ENCODE measurements around the gene KSR1. TPM values are rescaled to one million over a fixed set of nuclear protein-coding genes. Genes with fewer than 3 reads are reported as not detected.

KSR1 gene
- total and polyA plus RNA-seq, 2 of the 4 experiments (the other 2 are of a cell fraction), result 12.5 to 21.9 TPM

DNA sequence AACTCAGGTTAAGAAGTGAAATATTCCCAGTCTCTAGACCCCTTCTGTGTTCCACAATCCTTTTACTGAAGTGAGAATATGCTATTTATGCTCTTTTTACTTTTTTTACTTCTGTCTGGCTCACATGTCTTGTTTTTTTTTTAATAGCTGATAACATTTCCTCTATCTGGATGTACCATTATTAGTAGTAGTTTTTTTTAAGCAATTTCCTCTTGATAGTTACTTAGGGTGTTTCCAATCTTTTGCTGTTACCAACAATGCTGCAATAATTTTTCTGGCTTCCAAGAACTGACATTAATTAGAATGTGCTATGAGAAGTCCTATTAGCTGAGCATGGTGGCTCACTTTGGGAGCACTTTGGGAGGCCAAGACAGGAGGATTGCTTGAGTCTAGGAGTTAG, 32.0 kb downstream of the KSR1 start:
- Histone ChIP-seq H2AK5ac (ENCODE audit: low read depth, low read length) (no peak overlapping the region), H3K23ac (ENCODE audit: low read depth, low read length) (no peak overlapping the region), H3K79me1 (ENCODE audit: low read depth in 1 of 2, low read length in 2 of 2) (peaks cover 37 to 82% of the 10 kb centered on the region in 2 experiments), H4K8ac (ENCODE audit: low read depth in 2 of 2, low read length in 2 of 2) (no peak overlapping the region), H2AFZ (replicated peaks; ENCODE audit: low read length, poor library complexity) (no peak overlapping the region), H2BK120ac (ENCODE audit: low read depth, low read length) (no peak overlapping the region), H3K4me1 (ENCODE audit: control insufficient read depth, insufficient read depth, low read length) (peaks cover 39% of the 10 kb centered on the region), H3K56ac (ENCODE audit: extremely low read depth, insufficient read depth, low read length) (no peak overlapping the region), H3K9ac (ENCODE audit: low read depth, low read length) (no peak overlapping the region), H4K91ac (ENCODE audit: insufficient read depth, low read depth, low read length) (no peak overlapping the region), H4K20me1 (ENCODE audit: insufficient read depth, low read length) (peaks cover 73% of the 10 kb centered on the region), H2AK9ac (replicated peaks; ENCODE audit: low read depth, low read length, poor library complexity) (no peak overlapping the region), H3K4ac (ENCODE audit: low read depth, low read length) (no peak overlapping the region), H2BK5ac (ENCODE audit: low read depth, low read length, poor library complexity, severe bottlenecking) (no peak overlapping the region), H3K14ac (replicated peaks; ENCODE audit: low read depth, low read length) (no peak overlapping the region), H2BK20ac (ENCODE audit: low read depth, low read length) (no peak overlapping the region), H3K18ac (ENCODE audit: low read depth, low read length) (no peak overlapping the region), H3K9me3 (ENCODE audit: control insufficient read depth, insufficient read depth, low read length) (no peaks in the 10 kb centered on the region), H2BK15ac (ENCODE audit: low read depth, low read length) (no peak overlapping the region), H3K27ac (ENCODE audit: insufficient read depth, low read length) (no peak overlapping the region), H3K36me3 (ENCODE audit: control insufficient read depth, insufficient read depth, low read length) (peaks cover 21% of the 10 kb centered on the region; the same call in 1 of the 2 replicates), H3K9me1 (ENCODE audit: insufficient read depth, low read length) (peaks cover 21% of the 10 kb centered on the region), H3K4me2 (ENCODE audit: low read depth, low read length) (no peak overlapping the region), H3K4me3 (ENCODE audit: insufficient read depth, low read depth, low read length) (no peak overlapping the region), H4K5ac (ENCODE audit: low read depth, low read length) (no peak overlapping the region), H3K27me3 (ENCODE audit: control insufficient read depth, insufficient read depth, low read length) (no peaks in the 10 kb centered on the region)
- no peak for TF ChIP-seq BHLHE40 (IDR thresholded peaks at IDR 0.05; ENCODE audit: low read depth, low read length)
- TF ChIP-seq MAFK (IDR thresholded peaks at IDR 0.05; ENCODE audit: low read depth, low read length), result no peak
- TF ChIP-seq RFX5 (IDR thresholded peaks at IDR 0.05; ENCODE audit: low read depth, low read length), result no peak
- no peak for TF ChIP-seq NFE2L2 (IDR thresholded peaks at IDR 0.05; ENCODE audit: low read depth, low read length)
- no peak for TF ChIP-seq MAZ (IDR thresholded peaks at IDR 0.05; ENCODE audit: borderline replicate concordance, low read depth, low read length)
- TF ChIP-seq CHD1 (IDR thresholded peaks at IDR 0.05; ENCODE audit: low read depth, low read length), result no peak
- TF ChIP-seq RAD21 (IDR thresholded peaks at IDR 0.05; ENCODE audit: low read length), result no peak
- no peak for TF ChIP-seq FOS (IDR thresholded peaks at IDR 0.05; ENCODE audit: low read depth, low read length)
- TF ChIP-seq, protein P1, sequence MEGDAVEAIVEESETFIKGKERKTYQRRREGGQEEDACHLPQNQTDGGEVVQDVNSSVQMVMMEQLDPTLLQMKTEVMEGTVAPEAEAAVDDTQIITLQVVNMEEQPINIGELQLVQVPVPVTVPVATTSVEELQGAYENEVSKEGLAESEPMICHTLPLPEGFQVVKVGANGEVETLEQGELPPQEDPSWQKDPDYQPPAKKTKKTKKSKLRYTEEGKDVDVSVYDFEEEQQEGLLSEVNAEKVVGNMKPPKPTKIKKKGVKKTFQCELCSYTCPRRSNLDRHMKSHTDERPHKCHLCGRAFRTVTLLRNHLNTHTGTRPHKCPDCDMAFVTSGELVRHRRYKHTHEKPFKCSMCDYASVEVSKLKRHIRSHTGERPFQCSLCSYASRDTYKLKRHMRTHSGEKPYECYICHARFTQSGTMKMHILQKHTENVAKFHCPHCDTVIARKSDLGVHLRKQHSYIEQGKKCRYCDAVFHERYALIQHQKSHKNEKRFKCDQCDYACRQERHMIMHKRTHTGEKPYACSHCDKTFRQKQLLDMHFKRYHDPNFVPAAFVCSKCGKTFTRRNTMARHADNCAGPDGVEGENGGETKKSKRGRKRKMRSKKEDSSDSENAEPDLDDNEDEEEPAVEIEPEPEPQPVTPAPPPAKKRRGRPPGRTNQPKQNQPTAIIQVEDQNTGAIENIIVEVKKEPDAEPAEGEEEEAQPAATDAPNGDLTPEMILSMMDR (conservative IDR thresholded peaks at IDR 0.05; ENCODE audit: low read depth, low read length), result no peak
- no peak for TF ChIP-seq MXI1 (IDR thresholded peaks at IDR 0.05; ENCODE audit: borderline replicate concordance, low read depth, low read length)
- CTCF ChIA-PET, result no interaction called here
- in situ Hi-C loops (cut with MboI; ENCODE audit: low sequenced_read_pairs), result no loop called here
- POLR2A ChIA-PET (ENCODE audit: unreplicated experiment), result no interaction called here
- no TSS peak for BruUV-seq (replicated peaks)
- ATAC-seq (ENCODE audit: low read depth) (no peak), DNase-seq (no peak)
- dilution Hi-C loops (cut with HindIII; ENCODE audit: low sequenced_read_pairs, unreplicated experiment), result no loop called here
- intact Hi-C loops (cut with micrococcal nuclease), result no loop called here
